GM18951 (cell line): Measurements from ENCODE around the gene RNF4.

Experiments
- POLR2A ChIP-seq: IDR thresholded peaks from 4 replicates; pipeline ENCODE4 v1.6.1; 2011; ENCODE audit warnings: mild to moderate bottlenecking; ENCODE audit not compliant: insufficient read length, insufficient read depth; ENCODE audit errors: extremely low read depth
- in situ Hi-C: fragments of 300-500 bp; cut with MboI; formaldehyde crosslinking; loops from one replicate; pipeline ENCODE4 v1.12.0; 2022; ENCODE audit warnings: low sequenced_read_pairs, mixed read lengths, inconsistent platforms; ENCODE audit not compliant: unreplicated experiment

RNF4 gene

DNA sequence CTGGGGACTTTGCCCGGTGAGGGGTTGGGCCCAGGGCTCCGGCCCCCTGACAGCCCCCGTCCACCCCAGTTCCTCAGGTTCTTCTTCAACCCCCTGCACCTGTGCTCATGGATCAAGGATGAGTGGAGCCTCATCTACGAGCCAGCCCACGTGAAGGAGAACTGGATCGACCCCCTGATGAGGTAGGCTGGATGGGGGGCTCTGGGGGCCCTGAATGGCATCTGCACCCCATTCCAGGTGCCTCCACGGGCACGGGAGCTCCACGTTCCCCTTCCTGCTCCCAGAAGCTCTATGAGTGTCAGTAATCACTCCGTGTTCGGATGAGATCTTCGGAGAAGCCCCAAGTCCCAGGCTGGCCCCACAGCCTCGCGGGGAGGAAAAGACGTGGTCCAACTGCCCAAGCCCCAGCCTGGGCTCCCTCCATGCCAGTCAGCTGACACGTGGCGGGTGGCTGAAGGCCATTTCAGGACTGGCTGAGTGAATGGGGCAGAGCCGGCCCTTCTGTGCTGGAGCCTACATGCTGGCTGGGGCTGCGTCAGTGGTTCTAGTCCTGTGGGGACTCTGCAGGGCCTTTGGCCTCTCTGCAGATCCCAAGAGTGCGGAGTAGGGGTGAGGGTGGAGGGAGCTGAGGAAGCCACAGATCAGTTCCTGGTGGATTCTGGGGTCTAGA lies 25.7 kb upstream of the RNF4 start:
- in situ Hi-C loops, result no loop called here
- no peak for TF ChIP-seq POLR2A

DNA sequence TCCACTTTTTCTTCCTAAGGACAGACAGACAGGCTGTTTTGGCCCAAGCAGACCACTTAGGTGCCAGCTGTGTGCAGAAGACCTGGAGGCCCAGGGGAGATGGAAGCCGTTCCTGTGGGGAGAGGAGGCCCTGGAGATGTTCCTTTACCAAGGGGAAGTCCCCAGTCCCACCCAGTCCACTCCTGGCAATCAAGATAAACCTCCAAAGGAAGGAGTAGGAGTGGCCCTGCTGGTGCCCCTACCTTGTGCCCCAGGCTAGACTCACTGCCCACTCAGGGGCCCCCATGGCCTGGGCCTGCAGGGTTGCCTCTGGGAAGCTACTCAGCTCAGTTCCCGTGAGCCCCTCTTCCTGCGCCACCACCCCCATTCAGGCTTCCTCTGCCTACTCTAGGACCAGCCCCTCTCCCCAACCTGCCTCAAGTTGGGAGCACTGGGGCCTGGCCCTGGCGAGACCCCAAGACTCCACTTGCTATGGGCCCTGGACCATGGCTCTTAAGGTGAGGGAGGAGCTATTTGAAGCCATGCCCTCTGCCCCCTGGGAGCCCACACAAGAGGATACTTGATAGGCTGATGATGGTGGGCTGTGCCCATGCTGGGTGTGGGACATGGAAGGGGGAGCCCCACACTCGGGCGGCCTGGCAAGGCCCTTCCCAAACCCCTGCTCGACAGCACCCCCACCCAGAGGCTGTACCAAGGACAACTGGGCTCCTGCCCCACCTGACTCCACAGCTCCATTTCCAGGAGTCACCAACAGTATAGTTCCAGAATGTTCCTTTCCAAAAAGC lies 24.8 kb upstream of the RNF4 start:
- in situ Hi-C loops, result no loop called here
- no peak for TF ChIP-seq POLR2A

DNA sequence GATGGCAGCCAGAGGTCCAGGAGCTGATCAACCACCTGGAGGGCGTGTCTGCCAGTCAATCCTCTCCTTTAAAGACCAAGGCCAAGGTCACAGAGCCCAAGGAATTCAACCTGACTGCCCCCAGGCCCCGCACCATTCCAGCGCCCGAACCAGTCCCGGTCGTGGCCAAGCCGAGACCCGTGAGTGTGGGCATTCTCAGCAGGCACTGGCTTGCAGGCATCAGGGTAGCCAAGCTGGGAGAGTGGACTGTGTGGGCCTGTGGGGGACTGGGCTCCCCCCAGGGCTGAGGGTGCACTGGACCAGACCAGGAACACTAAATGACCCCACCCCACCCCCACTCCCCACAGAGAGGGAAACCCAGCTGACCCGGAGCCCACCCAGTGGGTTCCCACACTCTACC lies 23.8 kb upstream of the RNF4 start:
- no peak for TF ChIP-seq POLR2A
- in situ Hi-C loops, result no loop called here

DNA sequence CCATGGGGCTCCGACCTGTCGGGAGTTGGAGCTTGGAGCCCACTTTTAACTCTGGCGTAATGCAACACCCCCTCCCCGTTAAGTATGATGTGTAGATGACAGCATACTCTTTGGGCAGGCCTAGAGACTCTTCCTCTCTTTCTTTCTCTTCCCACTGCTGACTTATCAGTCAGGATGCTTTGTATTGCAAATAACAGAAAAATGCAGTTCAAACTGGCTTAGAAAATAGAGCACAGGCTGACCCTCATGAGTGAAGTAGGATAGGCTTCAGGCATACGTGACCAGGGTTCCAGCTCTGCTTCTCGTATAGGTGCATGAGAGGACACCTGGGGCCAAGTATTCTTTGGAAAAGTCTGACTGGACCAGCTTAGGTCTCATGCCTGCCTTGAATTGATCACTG lies 23.3 kb upstream of the RNF4 start:
- TF ChIP-seq POLR2A, result no peak
- in situ Hi-C loops, result no loop called here

DNA sequence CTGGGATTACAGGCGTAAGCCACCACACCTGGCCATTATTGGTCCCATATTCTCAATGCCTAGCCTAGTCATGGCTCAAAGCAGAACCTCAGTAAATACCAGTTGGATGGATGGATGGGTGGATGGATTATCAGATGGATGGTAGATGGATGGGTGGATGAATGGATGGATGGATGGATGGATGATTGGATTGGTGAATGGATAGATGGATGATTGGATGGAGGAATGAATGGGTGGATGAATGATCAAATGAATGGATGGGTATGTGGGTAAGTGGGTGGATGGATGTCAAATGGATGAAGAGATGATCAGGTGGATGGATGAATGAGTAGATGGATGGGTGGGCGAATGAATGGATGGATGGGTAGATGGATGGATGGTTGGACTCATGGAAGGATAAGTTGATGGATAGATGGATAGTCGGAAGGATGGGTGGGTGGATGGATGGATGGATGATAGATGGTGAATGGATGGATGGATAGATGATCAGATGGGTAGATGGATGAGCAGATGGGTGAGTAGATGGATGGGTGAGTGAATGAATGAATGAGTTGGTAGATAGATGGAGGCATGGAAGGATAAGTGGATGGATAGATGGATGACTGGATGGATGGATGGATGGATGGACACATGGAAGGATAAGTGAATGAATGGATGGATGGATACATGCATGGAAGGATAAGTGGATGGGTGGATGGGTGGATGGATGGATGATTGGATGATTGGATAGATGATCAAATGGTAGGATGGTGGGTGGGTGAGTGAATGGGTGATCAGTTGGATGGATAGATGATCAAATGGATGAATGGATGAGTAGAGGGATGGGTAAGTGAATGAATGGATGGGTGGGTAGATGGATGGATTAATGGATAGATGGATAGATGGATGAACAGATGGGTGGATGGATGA lies 22.0 kb upstream of the RNF4 start:
- in situ Hi-C loops, result no loop called here
- no peak for TF ChIP-seq POLR2A

DNA sequence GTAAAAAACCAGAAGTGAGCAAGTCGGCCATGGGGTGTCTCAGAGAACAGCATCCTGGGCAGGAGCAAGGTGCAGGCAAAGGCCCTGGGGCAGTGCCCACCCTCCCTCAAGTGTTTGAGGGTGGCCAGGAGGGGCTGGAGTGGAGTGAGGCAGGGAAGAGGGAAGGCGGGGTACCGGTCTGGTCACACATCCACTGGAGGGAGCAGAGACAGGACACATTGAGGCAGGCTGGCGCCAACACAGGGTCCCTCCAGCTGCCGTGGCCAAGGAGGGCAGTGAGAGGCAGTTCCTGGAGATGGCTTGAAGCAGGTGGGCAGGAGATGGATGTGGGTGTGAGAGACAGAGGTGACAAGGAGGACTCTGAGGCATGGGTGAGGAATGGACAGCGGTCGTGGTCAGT lies 20.3 kb upstream of the RNF4 start:
- in situ Hi-C loops, result no loop called here
- no peak for TF ChIP-seq POLR2A

DNA sequence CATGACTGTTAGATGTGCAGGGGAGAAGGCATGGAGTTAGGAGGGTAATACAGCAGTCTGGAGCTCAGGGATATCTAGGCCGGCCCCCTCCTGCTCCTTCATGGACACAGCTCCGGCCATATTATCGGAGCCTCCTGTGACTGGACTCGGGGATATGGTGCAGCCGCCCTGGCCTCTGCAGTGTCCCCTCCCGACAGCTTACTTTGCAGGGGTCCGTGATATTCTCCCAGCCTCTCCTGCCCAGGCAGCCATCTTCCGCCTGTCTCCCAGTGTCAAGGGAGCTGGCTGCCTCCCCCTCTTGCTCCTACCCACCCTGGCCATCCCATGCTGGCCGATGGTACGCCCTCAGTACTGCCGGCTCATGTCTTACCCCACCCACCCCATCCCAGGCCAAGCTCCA lies 19.9 kb upstream of the RNF4 start:
- in situ Hi-C loops, result no loop called here
- TF ChIP-seq POLR2A, result no peak

DNA sequence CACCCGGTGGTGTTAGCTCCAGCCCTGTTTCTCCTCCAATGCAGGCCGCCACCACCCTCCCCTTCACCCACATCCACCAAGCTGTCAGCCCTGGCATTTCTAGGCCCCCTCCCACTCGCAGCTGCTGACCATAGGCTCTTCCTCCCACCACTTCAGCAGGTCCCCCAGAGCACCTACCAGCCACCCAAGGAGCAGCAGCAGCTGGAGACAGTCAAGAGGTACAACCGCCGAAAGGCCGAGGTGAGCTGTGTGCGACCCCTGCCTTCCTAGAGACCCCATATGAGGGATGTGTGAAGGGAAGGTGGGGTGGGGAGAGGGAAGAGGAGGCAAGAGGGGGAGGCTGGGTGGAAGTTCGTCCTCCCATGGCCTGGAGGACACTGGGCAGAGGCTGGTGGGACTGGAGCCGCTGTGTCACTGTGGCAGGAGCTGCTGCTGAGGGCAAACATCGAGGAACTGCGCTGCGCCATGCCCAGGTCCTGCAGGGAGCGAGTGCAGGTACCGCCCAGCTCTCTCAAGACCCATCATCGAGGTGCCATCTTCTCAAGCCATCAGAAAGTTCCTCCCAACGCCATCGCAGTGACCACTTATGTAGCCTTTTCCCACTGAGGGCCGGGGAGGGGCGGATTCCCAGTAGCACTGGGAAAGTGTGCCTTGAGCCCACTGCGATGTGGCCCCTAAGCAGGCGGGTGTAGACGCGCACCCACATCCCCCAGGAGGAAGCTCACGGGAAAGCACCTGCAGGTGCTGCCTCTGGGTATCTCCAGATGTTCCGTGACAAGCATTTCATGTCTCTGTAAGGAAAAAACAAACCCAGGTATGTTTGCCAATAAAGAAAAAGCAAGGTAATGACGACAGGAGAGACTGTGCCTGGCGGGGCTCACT lies 19.2 kb upstream of the RNF4 start:
- TF ChIP-seq POLR2A, result no peak
- in situ Hi-C loops, result no loop called here

DNA sequence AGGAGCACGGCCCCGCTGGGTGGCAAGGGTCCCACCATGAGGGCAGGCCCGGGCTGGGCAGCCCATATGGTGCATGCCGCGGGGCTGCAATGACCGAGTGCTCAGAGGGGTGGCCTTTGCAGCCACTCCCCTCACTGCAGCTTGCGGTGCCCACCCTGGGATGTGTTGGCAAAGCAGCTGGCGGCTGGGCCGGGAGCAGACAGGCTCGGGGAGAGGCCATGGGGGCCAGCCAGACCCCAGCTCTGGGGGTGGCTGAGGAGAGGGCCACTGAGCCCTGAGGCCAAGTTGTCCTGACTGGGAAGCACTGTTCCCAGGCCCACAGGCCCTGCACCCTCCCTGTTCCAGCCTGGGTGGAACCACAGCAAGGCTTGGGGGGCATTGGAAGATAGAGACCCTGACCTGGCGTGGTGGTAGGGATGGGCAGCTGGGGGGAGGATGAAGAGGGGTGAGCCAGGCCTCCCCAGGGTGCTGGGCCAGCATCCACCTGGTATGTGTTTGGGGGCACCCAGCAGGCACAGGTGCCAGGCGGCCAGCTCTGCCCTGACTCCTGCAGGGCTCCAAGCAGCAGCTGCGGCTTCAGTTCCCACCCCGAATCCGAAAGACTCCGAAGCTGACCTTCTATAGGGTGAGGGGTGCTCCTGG lies 18.4 kb upstream of the RNF4 start:
- in situ Hi-C loops, result no loop called here
- no peak for TF ChIP-seq POLR2A

DNA sequence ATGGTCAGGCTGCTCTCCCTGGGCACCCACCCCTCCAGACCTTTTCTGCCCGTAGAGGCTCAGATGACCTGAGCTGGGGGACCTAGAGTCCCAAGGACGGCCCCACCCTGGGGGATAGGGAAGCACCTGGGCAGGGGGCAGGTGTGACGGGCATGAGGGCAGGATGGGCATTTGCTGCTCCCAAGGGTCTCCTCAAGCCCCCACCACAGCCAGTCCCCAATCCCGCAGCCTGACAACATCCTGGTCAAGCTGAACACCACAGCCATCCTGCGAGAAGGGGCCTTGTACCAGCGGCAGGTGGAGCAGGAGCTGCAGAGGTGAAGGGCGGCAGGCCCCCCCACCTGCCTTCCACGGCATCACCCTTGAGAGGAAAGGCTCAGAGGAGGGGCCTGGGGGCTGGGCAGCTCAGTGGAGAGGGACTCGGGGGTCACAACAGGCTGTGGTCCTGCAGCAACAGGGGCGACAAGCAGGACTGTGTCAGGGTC lies 17.8 kb upstream of the RNF4 start:
- in situ Hi-C loops, result no loop called here
- TF ChIP-seq POLR2A, result no peak

DNA sequence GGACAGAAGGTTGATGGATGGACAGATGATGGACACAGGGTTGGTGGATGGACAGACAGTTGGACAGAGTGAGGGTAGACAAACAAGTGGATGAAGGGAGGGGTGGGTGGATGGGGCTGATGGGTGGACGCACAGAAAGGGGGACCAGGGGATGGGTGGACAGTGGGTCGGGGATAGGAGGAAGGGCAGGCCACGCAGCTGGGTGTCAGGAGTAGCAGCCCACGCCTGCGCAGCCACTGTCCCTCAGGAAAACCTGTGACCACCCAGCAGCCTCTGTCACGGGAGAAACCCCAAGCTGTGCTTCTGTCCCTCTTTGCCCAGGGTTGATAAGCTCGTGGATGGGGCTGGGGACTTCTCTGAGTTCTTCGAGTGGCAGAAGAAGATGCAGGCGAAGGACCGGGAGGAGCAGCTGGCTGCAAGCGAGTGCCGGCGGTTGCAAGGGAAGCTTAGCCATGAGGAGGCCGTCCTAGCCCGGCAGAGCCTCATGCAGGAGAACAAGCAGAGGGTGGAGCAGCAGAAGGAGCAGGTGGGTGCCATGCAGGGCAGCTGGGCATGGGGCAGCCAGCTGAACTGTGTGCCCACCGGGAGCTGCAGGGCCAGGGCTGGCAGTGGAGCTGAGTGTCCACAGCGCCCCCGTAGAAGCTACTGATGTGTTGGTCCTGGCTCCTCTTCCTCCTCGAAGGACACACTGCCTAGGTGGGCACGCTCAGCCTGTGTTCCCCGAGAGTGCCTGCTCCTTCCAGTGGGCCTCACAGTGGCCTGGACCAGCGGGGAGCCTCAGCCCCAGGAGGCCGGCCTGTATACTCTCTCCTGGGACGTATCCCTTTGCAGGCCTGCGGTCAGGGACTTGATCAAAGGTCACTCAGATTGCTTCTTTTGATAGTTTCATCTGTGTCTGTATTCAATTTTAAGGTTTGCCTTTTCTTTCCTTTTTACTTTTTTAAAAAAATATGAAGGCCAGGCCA lies 16.8 kb upstream of the RNF4 start:
- in situ Hi-C loops, result no loop called here
- TF ChIP-seq POLR2A, result no peak
